RWPE1 (cell line): Measurements from ENCODE around the gene CDC42.

ENCODE experiments used
- CTCF ChIA-PET: fragments of 350-600 bp; sonication (Branson Sonifier 250); formaldehyde crosslinking; extraction: SDS; loops from one replicate; lab custom pipeline; 2021; lab: Yijun Ruan, JAX
- POLR2A ChIA-PET: fragments of 400-600 bp; formaldehyde crosslinking; extraction: SDS; loops from one replicate; lab custom pipeline; 2020; ENCODE audit warnings: antibody characterized with exemption; ENCODE audit not compliant: low non-redundant PET; lab: Yijun Ruan, JAX
- DNase-seq: peaks from one replicate; pipeline ENCODE4 v3.0.0; 2012; ENCODE audit warnings: low spot score
- H3K27ac ChIP-seq: fragments of 450-650 bp; 2 replicates; pipeline ENCODE4 v1.5.1; 2017
- CTCF ChIP-seq: fragments of 450-650 bp; conservative IDR thresholded peaks from 2 replicates; pipeline ENCODE4 v1.5.1; 2017; ENCODE audit warnings: low read depth, mild to moderate bottlenecking

Gene CDC42

DNA sequence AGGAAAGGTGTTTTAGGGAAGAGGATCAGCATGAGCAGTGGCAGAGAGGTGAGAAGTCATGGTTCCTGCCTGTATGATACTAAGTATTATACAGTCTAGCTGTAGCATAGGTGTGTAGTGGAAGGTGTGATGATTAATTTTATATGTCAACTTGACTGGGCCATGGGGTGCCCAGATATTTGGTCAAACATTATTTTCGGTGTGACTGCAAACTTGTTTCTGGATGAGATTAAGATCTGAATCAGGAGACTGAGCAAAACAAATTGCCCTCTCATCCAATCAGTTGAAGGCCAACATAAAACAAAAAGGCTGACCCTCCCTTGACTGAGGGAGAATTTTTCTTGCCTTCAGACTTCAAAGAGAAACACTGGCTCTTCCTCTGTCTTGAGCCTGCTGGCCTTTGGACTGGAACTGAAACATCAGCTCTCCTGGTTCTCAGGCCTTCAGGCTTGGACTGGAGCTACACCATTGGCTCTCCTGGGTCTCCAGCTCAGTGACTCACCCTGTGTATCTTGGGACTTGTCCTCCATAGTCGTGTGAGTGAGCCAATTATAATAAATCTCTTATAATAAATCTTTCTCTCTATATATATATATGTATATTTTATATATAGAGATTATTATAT lies 6.8 kb upstream of the CDC42 start:
- CTCF ChIA-PET = interaction anchor here (0.6 kb wide), 1 partner anchor 8 kb away, joined by 4 read pairs; no protein-coding TSS in a partner anchor
- no peak for TF ChIP-seq CTCF
- H3K27ac ChIP-seq = no peak overlapping the region
- POLR2A ChIA-PET = interaction anchor here (1.4 kb wide), 1 partner anchor 20 kb away, joined by 6 read pairs; no protein-coding TSS in a partner anchor
- no peak for DNase-seq

- DNase-seq = no peak
- POLR2A ChIA-PET = no interaction called here
- CTCF ChIA-PET = no interaction called here
- no peak for TF ChIP-seq CTCF
- H3K27ac ChIP-seq = no peak overlapping the region
Measured at GRCh38 chr1:22048351-22049192, 3.9 kb upstream of the CDC42 start.

- DNase-seq = no peak
- TF ChIP-seq CTCF = no peak
- no peak overlapping the region for H3K27ac ChIP-seq
- ChIA-PET CTCF (no interaction called here), POLR2A (no interaction called here)
Measured at GRCh38 chr1:22050330-22050729, 2.2 kb upstream of the CDC42 start.

DNA sequence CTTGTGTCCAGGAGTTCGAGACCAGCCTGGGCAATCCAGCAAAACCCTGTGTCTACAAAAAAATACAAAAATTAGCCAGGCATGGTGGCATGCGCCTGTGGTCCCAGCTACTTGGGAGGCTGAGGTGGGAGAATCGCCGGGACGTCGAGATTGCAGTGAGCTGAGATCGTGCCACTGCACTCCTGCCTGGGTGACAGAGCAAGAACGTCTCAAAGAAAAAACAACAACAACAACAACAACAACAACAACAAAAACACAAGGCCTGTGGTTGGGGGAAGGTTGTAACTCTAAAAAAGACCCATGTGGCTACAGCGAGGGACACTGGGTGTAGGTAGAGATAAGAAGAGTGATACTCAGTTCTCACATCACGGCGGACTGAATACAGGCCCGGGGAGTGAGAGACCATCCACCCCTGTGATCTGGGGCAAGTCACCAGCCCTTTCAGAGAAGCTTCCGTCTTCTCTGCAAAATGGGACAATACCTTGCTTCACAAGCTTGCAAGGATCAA lies 848 bp upstream of the CDC42 start:
- DNase-seq = no peak
- peak overlapping the region; percentile 96 for H3K27ac ChIP-seq
- ChIA-PET POLR2A (interaction anchor here (0.6 to 1.7 kb wide), 5 partner anchors 14 to 249 kb away, joined by 3 to 7 read pairs (median 3); no protein-coding TSS in a partner anchor), CTCF (no interaction called here)
- no peak for TF ChIP-seq CTCF

DNA sequence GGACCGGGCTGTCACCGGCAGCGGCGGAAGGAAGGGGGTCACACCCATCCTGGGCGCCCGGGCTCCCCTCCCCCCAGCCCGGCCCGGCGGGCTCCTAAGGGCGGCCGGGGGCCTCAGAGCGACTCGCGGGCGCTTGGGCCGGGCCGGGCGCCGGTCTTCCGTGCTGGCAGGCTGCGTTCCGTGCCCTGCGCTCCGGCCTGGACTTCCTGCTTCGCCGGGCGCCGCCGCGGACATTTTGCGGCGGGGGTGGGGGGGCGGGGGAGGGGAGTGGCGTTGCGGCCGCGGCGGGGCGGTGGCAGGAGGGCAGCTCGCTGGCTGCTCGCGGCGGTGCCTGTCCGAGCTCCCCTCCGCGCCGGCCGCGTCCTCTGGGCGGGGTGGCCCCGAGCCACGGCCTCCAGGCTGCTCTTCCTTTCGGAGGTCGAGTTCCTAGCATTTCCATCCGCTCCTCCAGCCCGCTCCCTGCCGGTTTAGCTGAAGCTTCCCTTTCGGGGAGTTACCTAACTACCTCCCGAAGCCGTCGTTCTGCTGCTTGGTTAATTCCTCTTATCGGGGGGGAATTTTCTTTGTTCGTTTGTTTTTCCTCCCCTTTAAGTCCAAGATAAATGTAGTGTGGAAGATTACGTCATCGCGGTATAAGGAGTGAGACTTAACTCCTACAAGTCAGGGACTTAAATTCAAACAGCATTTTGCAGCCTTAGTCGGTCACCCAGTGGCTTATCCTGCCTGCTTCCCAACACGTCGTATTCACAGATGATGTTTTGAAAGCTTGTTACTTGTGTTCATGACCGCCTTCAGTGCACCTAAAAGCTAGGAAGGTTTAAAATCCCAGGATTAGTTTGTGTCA lies 730 bp downstream of the CDC42 start:
- DNase-seq = no peak
- peak overlapping the region; percentile 96 for H3K27ac ChIP-seq
- ChIA-PET POLR2A (interaction anchor here (0.8 to 2.2 kb wide), 3 partner anchors 10 to 28 kb away, joined by 3 to 8 read pairs (median 3); no protein-coding TSS in a partner anchor), CTCF (interaction anchor here (0.6 to 1.2 kb wide), 5 partner anchors 8 to 423 kb away, joined by 3 to 4 read pairs (median 3); no protein-coding TSS in a partner anchor)
- no peak for TF ChIP-seq CTCF
